ENCODE measurements around the gene HSPA2.

The HSPA2 gene

DNA sequence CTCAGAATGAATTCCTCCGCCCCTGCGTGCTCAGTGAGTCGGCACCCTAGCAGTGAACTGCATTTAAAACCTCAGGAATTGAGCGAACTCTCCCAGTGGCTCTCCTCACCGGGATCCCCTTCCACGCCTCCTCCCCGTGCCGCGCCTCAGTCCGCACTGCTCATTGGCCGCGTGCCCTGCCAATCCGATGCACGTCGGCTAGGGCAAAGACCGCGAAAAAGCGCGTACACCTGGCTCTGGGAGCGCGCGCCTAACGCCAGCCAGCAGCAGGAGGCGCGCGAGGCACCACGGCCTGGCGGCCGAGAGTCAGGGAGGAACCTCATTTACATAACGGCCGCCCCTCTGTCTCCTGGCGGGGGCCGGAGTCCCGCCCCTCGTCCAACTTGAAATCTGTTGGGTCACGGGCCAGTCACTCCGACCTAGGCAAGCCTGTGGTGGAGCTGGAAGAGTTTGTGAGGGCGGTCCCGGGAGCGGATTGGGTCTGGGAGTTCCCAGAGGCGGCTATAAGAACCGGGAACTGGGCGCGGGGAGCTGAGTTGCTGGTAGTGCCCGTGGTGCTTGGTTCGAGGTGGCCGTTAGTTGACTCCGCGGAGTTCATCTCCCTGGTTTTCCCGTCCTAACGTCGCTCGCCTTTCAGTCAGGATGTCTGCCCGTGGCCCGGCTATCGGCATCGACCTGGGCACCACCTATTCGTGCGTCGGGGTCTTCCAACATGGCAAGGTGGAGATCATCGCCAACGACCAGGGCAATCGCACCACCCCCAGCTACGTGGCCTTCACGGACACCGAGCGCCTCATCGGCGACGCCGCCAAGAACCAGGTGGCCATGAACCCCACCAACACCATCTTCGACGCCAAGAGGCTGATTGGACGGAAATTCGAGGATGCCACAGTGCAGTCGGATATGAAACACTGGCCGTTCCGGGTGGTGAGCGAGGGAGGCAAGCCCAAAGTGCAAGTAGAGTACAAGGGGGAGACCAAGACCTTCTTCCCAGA lies at the start of gene HSPA2:
Gene HSPA2, plus strand, starts transcription at position 534 of the 995 bp plus-strand sequence. Its CDS starts 109 bp downstream, at position 643.
- peak within 1 kb of the TSS; percentile 50 for H3K4me3 ChIP-seq (ENCODE audit: low read depth, low read length)

DNA sequence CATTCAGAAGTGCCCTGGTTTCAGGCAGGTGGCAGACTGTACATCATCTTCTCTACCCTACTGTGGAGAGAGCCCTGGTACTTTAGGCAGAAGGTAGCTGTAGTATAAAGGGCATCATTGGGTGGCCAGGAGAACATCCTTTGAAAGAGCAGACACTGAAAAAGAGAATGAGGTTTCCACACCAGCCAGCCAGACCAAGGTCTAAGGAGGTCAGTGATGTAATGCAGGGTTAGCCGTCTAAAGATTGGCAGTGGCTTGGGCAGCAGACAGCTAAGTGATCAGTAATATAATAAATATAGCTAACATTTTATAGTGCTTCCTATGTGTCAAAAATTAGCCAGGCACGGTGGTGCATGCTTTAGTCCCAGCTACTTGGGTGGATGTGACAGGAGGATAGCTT lies 48.9 kb upstream of the HSPA2 start:
- H3K4me3 ChIP-seq (ENCODE audit: low read depth, low read length) = no peak overlapping the region

DNA sequence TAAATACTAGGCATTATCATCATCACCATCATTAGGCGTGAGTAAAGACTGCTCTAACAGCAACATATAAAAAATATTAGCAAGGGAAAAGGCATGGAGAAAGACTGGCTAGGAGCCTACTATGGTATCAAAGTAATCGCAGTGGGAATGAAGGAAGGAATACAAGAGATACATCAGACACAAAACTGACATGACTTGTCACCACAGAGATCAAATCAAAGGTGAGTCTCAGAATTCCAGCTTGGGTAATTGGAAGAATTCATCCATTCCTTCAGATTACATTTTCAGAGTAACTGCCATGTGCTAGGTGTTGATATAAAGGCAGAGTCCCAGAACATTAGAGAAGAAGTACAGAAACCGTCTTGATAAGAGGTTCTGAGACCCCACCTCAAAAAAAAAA lies 47.1 kb upstream of the HSPA2 start:
- H3K4me3 ChIP-seq (ENCODE audit: low read depth, low read length) = no peak overlapping the region

DNA sequence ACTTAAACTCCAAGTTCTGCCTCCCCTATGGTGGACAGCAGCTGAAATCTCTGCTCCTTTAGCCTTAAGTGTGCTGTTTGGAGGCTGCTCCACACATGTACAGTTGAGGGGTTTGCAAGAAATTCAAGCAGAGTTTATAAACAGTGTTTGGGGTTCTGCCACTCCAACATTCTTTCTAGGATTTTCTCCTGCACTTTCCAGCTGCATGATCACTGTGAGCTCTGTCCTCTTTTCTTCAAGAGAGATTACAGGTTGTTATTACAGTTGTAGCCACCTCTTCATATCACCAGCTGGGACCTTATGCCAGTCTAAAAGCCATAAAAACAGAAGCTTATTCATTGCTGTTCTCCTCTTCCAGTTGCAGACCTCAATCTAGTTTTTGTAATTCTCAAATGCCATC lies 45.3 kb upstream of the HSPA2 start:
- no peak overlapping the region for H3K4me3 ChIP-seq (ENCODE audit: low read depth, low read length)

DNA sequence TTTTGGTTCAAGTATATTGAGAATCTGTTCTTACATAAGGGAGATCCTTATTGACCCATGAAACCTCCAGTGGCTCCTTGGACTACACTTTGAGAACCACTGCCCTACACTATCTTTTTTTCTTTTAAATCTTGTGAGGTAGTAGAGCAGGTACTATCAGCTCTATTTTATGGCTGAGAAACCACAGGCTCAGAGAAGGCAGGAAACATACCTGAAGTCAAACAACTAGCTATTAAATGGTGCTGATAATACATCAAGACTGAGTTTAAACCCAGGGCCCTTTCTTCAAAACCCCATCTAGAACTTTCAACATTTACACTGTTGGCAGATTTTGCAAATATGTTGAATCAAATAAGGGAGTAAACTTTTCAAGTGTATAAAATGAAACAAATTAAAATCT lies 43.8 kb upstream of the HSPA2 start:
- H3K4me3 ChIP-seq (ENCODE audit: low read depth, low read length) = no peak overlapping the region

DNA sequence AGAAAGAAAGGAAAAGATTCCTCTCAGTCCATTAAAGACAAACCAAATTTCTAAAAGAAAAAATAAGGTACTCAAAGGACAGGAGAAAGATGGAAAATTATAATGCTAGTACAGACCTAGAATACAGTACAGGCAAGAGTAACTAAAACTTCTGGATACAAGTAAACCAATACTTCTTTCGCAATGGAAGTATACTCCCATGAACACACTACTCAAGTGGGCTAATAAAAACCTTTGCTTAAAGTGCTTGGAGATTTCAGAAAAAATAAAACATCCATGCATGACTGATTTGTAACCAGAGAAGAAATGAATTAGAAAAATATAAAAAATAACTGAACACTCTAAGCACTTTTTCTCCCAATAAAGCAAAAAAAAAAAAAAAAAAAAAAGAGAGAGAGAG lies 40.5 kb upstream of the HSPA2 start:
- H3K4me3 ChIP-seq (ENCODE audit: low read depth, low read length) = no peak overlapping the region

DNA sequence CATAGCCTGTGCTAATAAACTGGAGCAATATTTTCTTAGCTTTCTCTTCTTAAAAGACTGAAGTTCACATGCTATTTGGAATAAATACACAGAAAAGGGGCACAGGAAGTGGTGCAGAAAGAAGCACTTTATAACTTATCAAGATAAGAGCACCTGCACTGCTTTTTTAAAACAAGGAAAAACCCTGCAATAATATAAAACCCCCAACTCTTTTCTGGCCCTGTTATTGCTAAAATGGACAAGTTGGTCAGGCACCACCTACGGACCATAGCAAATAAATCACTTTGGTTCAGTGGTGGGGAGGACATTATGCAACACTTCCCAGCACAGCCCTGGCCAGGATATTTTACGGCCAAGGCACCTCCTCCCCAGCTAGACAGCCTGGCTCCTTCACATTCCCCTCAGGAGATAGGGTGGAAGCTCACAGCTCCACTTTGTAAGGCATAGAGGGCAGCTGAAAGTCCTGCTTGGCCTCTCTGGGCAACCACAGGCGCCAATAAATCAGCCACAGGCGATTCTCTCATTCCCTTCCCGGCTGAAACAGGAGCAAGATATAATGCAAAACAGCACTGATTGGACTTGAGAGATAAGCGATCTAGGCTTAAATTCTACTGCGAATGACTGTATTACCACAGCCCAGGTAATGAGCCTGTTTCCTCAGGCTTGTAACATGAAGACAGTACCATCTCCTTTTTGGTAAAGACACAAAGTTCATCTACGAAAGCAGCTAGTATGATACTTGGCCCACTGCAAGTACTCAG lies 39.0 kb upstream of the HSPA2 start:
- no peak overlapping the region for H3K4me3 ChIP-seq (ENCODE audit: low read depth, low read length)

DNA sequence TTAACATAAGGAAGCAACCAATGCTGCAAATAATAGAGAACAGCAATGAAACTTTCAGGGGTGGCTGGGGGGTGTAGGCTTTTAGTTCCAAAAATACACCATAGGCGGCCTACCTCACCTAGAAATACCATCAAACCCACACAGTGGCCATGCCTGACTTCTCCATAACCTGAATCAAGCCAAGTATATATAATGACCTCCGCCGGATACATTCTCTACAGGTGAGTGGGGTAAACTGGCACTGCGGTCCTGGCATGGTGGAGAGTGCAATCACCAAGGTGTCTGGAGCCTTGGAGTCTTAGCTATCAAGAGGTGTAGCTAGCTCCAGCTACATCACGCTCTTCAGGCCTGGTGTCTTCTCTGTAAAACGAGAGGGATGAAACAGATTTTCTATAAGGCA lies 38.1 kb upstream of the HSPA2 start:
- peak overlapping the region; percentile 86 for H3K4me3 ChIP-seq (ENCODE audit: low read depth, low read length)

DNA sequence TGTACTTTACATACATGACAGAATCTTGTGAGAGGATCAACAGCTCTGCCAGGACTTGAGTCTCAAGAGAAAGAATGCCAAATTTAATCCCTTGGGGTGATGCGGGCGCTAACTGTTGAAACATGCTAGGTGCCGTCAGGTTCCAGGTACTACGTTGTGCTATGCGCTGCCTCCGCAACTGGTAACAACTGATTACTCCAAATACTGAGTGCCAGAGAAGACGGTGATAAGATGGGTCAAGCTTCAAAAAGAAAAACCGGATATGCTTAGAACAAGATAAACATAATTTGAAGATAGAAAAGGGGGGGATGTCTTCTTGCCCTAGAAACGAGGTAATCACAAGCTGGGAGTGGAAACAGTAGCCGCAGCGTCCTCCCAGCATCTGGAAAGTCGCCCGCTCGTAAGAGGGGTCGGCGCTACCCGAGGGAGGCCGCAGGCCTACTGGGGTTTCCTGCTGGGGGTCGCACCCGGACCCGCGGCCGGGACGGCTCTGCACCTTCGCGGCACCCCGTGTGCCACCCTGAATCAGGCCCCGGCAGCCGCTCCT lies 37.6 kb upstream of the HSPA2 start:
- peak overlapping the region; percentile 86 for H3K4me3 ChIP-seq (ENCODE audit: low read depth, low read length)

DNA sequence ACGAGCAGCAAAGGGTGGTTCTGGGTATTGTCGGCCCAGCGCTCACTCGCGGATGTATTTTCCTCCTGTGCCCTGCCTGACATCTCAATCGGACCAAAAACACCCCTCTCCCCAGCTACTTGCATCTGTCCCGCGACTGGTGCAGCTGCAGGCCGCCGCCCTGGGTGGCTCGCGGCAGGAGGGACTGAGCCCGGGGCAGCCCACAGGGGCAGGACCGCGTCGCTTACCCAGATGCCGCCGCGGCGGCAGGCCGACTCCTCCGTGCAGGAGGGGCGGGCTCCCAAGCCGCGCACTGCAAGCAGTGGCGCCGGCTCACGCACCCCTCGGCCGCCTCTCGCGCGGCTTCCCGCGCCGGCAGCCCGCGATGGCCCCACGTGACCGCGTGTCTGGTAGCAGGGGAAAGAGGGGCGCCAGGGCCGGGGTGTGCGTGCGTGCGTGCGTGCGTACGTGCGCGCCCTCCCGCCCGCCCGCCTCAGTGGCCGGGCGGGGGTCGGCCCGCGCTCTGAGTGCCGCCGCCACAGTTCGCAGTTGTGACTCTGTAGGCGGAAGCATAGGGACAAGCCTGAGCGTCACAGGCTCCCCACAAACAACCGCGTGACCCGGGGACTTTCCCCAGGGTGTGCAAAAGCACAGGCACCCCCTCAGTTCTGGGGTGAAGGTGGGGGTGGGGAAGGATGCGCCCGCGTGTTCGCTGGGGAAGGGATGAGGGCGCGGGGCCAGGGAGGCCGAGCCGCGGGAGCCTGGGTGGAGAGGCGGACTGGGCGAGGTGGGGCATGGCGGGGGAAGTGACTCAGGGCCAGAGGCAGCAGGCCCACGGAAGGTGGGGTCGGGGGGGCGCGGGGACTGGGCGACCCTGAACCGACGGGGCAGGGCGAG lies 36.9 kb upstream of the HSPA2 start, which contains the start of gene ZBTB25:
Gene ZBTB25, minus strand, starts transcription at position 405 of the 876 bp plus-strand sequence. CDS start 13,305 bp downstream, outside the sequence.
- peak within 1 kb of the TSS; percentile 86 for H3K4me3 ChIP-seq (ENCODE audit: low read depth, low read length)

DNA sequence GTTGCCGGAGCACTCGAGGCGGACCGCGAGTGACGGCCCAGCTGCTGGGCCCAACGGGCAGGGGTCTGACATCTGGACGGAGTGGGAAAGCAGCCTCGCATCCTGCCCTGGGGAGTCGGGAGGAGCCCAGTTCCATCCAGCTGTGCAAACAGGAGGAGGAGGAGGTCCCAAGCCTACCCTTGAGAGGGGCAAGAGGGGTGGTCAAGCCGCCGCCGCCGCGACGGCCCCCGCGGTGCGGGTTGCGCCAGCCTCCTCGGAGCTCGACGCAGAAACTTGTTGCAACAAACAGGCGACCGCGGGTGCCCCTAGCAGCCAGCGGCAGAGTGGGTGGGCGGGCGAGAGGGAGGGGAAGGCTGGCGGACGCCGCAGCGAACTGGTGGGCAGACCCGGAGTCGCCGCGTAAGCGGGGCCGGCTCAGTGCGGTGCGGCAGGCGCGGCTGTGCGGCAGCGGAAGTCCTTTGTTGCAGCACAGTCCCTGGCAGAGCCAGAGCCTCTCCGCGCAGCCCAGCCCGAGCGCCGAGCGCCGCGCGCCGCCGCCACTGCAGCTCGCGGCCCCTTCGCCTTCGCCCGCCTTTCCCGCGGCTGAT lies 36.1 kb upstream of the HSPA2 start, which contains the start of gene ZBTB1:
Gene ZBTB1, plus strand, starts transcription at position 461 of the 587 bp plus-strand sequence. CDS start 16,735 bp downstream, outside the sequence.
- H3K4me3 ChIP-seq (ENCODE audit: low read depth, low read length) = peak within 1 kb of the TSS; percentile 86

DNA sequence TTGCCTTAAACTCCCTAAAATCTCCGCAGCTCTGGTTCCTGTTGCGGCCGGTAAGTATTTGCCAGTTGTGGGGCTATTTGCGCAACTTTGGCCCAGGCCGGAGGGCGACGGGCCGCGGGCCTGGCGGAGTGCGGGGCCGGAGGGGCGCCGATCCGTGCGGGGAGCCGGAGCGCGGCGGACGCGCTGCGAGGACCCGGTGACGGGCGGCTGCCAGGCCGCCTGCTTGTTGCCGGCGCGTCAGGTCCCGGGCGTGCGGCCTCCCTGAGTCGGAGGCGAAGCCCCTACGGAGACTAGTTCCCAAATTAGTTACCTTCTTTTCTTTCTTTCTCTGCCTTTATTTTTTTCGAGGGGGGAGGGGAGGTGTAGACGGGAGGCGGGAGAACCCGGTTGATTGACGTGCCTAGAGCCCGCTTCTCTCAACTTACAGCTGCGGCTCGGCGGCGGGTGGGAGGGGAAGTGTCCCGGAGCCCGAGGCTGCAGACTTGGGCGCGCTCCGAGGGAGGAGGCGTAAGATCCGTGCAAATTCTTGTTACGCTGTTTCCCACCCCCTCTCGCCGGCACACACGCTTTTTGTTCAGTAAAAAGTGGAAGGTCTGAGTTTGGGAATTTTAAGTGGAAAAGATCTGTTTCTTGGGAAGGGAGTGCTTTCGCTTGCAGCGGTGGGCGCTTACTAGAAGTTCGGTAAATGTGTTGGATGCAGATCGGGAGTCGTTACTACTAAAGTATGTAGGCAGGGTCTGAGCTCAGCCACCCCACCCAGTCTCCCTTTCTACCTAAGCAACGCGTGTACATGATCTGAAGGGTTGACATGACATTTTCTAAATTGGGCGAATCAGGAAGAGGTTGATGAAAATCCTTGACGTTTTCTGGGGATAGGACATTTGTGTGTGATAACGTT lies 35.4 kb upstream of the HSPA2 start:
- peak overlapping the region; percentile 86 for H3K4me3 ChIP-seq (ENCODE audit: low read depth, low read length)

DNA sequence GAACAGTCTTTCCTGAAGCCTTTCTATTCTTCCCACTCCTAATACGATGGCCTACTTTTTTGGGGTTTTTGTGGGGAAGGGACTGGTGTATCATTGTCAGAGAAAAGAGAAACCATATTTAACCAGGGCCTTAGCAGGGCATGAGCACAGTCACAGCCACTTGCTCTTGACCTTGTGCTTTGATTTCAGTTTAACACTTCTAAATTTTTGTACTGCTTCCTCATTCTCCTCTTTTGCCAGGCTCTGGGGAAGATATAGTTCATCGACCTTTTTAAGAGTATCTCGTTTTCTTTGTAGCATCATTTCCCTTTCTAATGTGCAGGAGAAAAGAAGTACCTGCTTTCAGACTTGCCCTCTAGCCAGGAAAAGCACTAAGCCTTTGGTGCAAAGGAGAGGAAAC lies 33.8 kb upstream of the HSPA2 start:
- no peak overlapping the region for H3K4me3 ChIP-seq (ENCODE audit: low read depth, low read length)

DNA sequence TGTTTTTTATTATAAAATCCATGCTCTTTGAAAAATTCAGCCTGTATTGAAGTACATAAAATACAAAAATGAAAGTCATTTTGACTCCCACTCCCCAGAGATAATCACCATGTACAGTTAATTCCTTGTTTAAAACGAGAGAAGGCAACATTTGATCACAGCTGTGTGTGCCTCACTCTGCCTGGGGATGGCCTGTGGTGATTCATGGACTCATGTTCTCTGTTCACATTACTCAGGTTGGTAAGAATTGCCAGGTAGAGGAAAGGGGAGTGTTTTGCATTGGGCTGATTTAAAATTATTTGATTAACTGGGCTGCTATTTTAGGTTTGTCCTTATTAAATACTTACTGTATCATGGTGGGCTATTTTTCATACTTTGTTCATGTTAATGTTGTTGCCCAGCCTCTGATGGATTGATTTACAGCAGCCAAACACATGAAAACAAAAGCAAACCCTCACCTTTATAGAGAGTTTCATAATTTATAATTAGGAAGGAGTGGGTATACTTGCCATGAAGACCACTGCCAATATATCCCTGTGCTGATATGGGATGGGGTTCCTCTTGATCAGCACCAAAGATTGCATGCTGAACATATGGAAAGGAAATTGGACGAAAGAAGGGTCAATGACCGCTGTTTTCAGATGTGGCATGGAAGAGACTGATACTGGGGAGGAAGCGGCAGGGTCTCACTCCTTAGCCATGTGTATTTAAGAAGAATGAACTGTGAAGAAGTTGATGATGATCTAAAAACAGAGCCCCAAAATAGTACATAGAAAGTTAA lies 33.0 kb upstream of the HSPA2 start:
- no peak overlapping the region for H3K4me3 ChIP-seq (ENCODE audit: low read depth, low read length)

DNA sequence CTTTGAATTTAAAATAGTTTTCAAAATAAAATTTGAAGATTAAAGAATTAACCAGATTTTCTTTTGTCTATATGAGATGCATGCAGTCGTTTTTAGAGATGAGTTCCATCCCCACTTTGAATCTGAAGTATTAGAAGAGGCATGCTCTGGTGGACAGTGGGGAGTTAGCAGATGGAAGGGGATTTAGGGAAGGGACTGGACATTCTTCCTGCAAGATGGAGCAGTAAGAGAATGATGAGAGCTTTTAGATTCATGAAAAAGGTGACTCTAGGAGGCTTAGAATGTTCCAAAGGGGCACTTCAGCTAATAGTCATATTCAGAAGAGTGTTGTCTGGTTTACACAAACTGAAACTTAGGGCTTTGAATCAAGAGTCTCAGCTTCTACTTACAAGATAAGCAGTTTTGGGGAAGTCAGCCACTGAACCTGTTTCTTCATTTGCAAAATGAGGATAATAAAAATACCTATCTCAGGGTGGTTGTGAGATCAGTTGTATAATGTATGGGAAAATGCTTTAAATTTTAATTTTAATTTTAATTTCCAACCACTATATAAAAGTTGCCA lies 32.2 kb upstream of the HSPA2 start:
- no peak overlapping the region for H3K4me3 ChIP-seq (ENCODE audit: low read depth, low read length)

DNA sequence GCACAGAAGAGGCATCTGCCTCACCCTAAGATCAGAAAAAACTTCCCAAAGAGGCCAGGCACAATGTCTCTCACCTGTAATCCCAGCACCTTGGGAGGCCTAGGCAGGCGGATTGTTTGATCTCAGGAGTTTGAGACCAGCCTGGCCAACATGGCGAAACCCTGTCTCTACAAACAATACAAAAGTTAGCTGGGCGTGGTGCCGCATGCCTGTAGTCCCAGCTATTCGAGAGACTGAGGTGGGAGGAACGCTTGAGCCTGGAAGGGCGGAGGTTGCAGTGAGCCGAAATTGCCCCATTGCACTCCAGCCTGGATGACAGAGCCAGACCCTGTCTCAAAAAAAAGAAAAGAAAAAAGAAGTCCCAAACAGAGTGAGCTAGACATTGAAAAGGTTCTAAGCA lies 31.5 kb upstream of the HSPA2 start:
- no peak overlapping the region for H3K4me3 ChIP-seq (ENCODE audit: low read depth, low read length)

DNA sequence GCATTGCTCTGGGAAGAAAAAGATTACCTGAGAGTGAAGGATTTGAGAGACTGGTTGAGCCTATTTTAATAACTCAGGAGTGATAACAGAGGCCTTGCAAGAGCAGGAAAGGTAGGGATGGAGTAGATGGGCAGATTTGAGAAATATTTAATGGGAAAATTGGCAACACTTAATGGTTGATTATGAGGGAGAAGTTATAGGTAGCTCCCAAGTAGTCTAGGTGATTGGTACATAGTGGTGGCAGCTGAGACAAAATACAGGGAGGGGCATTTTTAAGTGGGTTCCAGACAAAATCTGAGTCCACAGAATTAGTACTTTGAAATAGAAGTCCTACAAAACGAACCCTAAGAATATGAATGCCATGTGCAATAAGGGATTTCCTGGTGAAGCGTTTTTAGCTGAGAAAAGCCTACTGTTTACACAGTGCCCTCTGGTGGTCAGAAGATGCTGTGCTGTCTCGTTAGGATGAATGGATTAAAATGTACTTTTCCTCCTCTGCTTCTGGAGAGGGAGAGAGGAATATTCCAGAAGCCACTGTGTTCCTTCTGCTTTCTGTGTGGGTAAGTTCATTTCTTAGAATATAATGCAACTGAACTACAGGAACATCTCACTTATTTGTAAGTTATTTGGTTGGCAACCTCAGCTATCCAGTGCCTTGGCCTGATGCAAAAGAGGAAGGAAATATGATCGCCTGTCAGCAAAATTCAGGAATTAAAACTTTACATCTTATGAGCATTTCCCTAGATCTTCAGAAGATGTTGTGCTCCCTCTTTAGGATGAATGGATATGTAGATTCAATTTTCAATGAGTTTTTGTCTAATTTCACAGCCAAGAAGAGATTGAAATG lies 29.5 kb upstream of the HSPA2 start:
- no peak overlapping the region for H3K4me3 ChIP-seq (ENCODE audit: low read depth, low read length)
